Measurements from ENCODE around the gene OSBPL6. TPM values are rescaled to one million over a fixed set of nuclear protein-coding genes. Genes with fewer than 3 reads are reported as not detected.

OSBPL6 gene
- total RNA-seq, 1 donor from 2014 or later = 6.4 TPM

- no peaks in the 10 kb centered on the region for H3K36me3 ChIP-seq
- H3K27me3 ChIP-seq (ENCODE audit: low read depth) = no peaks in the 10 kb centered on the region
- no peaks in the 10 kb centered on the region for H3K9me3 ChIP-seq (replicated peaks)
- intact Hi-C loops (cut with micrococcal nuclease) = no loop called here
- no peak overlapping the region for H3K27ac ChIP-seq (replicated peaks)
- TF ChIP-seq CTCF (IDR thresholded peaks at IDR 0.05; ENCODE audit: borderline replicate concordance) = no peak
- no peak overlapping the region for H3K4me3 ChIP-seq
- no peak for DNase-seq
- peaks cover 24% of the 10 kb centered on the region for H3K4me1 ChIP-seq
These were observed 221.7 kb downstream of the OSBPL6 start for GRCh38 chr2:178415979-178416378.

DNA sequence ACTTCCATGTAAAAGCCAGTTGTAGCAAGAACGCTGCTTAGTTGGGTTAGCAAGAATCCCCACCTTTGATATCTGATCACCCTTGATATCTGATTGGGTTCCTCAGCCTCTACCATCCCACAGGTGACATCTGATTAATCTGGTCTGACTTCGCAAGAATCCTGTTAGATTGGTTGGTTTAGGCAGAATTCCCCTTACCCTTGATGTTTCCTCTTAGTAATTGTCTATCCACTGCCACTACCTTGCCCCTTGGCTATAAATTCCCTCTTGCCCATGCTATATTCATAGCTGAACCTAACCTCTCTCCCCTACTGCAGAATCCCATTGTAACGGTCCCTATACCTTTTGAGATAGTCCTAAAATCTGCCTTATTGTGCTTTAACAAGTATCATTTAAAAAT is 223.6 kb downstream of the OSBPL6 start:
- no peaks in the 10 kb centered on the region for H3K9me3 ChIP-seq (replicated peaks)
- TF ChIP-seq CTCF (IDR thresholded peaks at IDR 0.05; ENCODE audit: borderline replicate concordance) = no peak
- no peaks in the 10 kb centered on the region for H3K27me3 ChIP-seq (ENCODE audit: low read depth)
- peaks cover 24% of the 10 kb centered on the region for H3K4me1 ChIP-seq
- peaks cover 3% of the 10 kb centered on the region for H3K36me3 ChIP-seq
- no peak for DNase-seq
- intact Hi-C loops (cut with micrococcal nuclease) = no loop called here
- H3K27ac ChIP-seq (replicated peaks) = no peak overlapping the region
- H3K4me3 ChIP-seq = no peak overlapping the region

- no peak for DNase-seq
- no peaks in the 10 kb centered on the region for H3K9me3 ChIP-seq (replicated peaks)
- intact Hi-C loops (cut with micrococcal nuclease) = no loop called here
These were observed 224.1 kb downstream of the OSBPL6 start for GRCh38 chr2:178418426-178418825.

DNA sequence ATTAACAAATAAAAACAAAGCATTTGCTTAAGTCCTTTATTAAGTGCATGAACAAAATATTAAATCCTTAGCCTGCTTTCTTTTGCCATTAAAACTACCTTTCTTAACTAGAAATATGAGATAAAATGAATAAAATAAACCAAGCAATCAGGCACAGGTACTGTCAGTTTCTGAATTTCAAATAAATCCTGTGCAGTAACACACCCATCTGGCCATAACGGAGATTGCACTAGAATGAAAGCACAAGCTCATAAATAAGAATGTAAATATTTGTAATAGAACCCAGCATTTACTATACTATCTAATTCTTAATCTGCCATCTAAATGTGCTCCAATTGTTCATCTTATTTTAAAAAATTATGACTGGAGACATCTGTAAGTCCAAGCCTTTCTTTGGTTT is 224.8 kb downstream of the OSBPL6 start:
- no peaks in the 10 kb centered on the region for H3K27me3 ChIP-seq (ENCODE audit: low read depth)
- H3K4me3 ChIP-seq = no peak overlapping the region
- no peak for TF ChIP-seq CTCF (IDR thresholded peaks at IDR 0.05; ENCODE audit: borderline replicate concordance)
- H3K36me3 ChIP-seq = peaks cover 3% of the 10 kb centered on the region
- no peak for DNase-seq
- H3K27ac ChIP-seq (replicated peaks) = no peak overlapping the region
- peaks cover 12% of the 10 kb centered on the region for H3K4me1 ChIP-seq
- peaks cover 4% of the 10 kb centered on the region for H3K9me3 ChIP-seq (replicated peaks)
- intact Hi-C loops (cut with micrococcal nuclease) = no loop called here

More at GRCh38 chr2:178418426-178418825, 224.1 kb downstream of the OSBPL6 start:
- Histone ChIP-seq H3K27me3 (ENCODE audit: low read depth) (no peaks in the 10 kb centered on the region), H3K4me3 (no peak overlapping the region), H3K4me1 (peaks cover 19% of the 10 kb centered on the region), H3K27ac (replicated peaks) (no peak overlapping the region), H3K36me3 (peaks cover 3% of the 10 kb centered on the region)
- no peak for TF ChIP-seq CTCF (IDR thresholded peaks at IDR 0.05; ENCODE audit: borderline replicate concordance)

DNA sequence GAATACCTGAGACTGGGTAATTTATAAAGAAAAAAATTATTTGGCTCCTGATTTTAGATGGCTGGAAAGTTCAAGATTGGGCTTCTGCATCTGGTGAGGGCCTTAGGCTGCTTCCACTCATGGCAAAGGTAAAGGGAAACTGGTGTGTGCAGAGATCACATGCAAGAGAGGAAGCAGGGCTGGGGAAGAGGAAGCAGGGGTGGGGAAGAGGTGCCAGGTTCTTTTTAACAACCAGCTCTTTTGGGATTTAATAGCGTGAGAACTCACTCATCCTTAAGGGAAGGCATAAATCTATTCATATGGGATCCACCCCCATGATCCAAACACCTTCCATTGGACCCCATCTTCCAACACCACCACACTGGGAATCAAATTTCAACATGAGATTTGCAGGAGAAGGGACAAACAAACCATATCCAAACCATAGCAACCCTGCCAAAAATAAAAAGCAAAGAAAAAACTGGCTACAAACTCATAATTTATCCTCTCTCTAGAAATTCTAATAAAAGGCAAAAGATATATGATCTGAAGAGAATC is 226.2 kb downstream of the OSBPL6 start:
- Histone ChIP-seq H3K36me3 (peaks cover 3% of the 10 kb centered on the region), H3K9me3 (replicated peaks) (peaks cover 18% of the 10 kb centered on the region)
- no peak for TF ChIP-seq CTCF (IDR thresholded peaks at IDR 0.05; ENCODE audit: borderline replicate concordance)

More for the DNA sequence above, 226.2 kb downstream of the OSBPL6 start:
- Histone ChIP-seq H3K27me3 (ENCODE audit: low read depth) (no peaks in the 10 kb centered on the region), H3K27ac (replicated peaks) (no peak overlapping the region), H3K4me1 (peaks cover under 1% of the 10 kb centered on the region), H3K4me3 (no peak overlapping the region)
- DNase-seq = no peak
- intact Hi-C loops (cut with micrococcal nuclease) = no loop called here
